GM12875 (cell line): Measurements from ENCODE around the gene TPCN1.

ENCODE experiments used
- H3K4me3 ChIP-seq: one replicate; pipeline ENCODE4 v1.5.1; 2011; ENCODE audit warnings: low read depth, low read length, control low read depth
- TF ChIP-seq, protein P1 (sequence below): IDR thresholded peaks from 2 replicates; pipeline ENCODE4 v1.5.1; 2011; ENCODE audit warnings: low read depth, mild to moderate bottlenecking, control low read depth, inconsistent platforms, low read length, moderate library complexity, borderline replicate concordance; ENCODE audit not compliant: insufficient read depth

The TPCN1 gene

DNA sequence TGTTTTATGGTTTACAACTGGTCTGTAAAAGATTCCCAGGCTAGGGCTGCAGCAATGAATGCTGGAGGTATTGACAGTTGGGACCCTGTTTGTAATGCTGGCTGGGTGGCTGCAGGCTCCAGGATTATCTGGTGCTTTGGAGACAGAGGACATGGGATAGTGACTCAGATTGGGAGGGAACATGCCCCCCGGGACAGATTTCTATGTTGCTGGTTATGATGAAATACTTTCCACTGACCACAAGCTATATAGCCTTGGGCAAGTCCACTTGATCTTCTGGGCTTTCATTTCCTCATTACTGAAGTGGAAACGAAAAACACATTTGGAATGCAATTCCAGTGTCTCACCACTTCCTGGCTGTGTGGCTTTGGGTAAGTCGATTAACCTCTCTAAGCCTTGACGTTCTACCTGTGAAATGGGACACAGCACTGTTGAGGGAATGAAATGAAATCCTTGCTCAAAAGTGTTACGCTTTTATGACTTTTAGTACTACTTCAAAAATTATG, 6.3 kb upstream of the TPCN1 start:
- H3K4me3 ChIP-seq, result no peak overlapping the region
- TF ChIP-seq, protein P1, sequence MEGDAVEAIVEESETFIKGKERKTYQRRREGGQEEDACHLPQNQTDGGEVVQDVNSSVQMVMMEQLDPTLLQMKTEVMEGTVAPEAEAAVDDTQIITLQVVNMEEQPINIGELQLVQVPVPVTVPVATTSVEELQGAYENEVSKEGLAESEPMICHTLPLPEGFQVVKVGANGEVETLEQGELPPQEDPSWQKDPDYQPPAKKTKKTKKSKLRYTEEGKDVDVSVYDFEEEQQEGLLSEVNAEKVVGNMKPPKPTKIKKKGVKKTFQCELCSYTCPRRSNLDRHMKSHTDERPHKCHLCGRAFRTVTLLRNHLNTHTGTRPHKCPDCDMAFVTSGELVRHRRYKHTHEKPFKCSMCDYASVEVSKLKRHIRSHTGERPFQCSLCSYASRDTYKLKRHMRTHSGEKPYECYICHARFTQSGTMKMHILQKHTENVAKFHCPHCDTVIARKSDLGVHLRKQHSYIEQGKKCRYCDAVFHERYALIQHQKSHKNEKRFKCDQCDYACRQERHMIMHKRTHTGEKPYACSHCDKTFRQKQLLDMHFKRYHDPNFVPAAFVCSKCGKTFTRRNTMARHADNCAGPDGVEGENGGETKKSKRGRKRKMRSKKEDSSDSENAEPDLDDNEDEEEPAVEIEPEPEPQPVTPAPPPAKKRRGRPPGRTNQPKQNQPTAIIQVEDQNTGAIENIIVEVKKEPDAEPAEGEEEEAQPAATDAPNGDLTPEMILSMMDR, result no peak

DNA sequence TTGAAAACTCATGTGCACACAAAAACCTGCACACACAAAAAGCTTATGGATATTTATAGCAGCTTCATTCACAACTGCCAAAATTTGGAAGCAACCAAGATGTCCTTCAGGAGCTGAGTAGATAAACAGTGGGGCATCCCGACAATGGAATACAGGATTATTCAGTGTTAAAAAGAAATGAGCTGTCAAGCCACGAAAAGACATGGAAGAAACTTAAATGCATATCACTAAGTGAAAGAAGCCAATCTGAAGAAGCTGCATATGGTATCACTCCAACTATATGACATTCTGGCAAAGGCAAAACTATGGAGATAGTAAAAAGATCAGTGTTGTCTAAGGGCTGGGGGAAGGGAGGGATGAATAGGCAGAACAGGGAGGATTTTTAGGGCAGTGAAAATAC, 5.2 kb upstream of the TPCN1 start:
- TF ChIP-seq, protein P1, result no peak
- H3K4me3 ChIP-seq, result no peak overlapping the region

DNA sequence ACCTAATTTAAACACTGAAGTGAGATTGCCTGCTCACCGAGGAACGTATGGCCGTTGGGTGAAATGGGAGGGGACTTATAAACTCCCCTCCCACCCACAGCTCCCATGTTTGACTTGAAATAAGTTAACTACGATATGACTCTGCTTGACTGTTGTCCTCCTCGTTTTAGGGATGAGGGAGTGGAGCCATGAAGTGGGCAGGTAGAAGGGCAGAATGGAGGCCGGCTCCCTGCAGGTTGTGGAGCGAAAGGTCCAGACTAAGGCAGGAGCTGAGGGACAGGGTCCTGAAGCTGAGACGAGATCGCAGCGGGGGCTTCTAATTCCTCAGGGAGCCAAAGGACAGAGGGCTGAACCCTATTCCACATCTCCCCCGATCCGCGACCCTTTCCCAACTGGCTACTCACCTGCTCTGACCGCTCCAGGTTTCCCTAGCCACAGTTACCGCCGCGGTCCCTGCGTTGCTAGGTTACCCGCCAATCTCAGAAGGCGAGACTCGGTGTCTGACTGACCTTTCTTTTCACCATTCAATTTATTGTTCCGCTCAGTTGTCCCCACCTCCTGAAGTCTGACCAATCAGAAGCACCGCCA, 577 bp upstream of the TPCN1 start:
- H3K4me3 ChIP-seq, result peak overlapping the region; percentile 63
- TF ChIP-seq, protein P1, result no peak

DNA sequence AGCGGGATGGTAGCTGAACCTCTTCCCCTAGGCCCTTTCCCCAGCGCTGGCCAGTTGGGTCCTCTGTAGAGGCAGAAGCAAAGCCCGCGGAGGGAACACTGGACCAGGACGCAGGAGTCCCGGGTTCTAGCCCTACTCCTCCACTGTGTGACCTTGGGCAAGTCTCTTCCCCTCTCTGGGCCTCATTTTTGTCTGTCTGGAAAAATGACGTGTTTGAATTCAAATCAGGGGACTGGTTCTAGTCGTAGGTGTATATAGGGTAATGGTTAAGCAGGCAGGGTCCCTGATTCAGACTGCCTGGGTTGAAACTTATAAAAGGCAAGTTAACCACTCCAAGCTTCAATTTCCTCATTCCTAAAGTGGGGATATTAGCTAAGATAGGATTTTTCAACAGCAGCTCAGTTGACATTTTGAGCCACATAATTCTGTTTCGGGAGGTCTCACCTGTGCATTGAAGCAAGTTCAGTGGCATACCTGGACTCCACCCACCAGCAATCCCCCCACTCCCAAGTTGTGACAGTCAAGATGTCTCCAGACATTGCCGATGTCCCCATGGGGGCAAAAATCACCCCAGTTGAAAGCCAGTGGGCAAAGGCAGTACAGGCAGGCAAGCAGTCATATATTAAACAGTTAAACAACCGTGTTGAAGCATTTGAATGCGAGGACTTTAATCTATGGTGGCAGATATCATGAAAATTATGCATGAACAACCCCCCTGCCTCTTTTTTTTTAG, 899 bp downstream of the TPCN1 start:
- TF ChIP-seq, protein P1, result no peak
- peak overlapping the region; percentile 94 for H3K4me3 ChIP-seq

DNA sequence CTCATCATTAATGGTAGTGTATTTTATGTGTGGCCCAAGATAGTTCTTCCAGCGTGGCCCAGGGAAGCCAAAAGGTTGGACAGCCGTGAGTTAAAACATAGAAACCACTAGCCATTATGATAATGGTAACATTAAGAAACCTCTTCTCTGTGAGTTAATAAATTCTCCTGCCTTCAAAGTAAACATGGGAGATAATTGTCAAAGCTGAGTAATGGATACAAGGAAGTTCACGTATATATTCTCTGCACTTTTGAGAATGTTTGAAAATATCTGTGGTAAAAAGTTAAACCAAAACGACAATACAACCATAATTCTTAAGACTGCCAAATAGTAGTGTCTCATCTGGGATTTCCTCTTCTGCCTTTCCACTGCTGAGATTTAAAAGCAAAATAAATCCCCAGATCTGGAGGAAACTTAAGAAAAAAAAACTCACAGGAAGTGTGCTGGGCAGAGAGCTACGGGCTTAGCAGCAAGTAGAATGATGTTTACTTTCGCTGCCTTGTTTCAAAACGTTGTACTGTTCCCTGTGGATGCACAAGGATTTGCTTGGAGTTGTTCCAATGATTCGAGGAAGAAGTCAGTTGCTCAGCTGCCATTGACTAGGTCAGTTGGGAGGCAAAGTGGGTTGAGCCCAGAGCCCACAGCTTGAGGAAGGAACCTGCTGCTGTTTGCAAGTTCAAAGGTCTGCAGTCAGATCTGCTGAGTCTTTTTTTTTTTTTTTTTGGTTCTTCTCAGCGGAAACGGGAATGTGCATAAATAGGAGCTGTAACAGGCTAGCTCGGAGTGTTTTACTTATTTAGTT, 1.7 kb downstream of the TPCN1 start:
- peak overlapping the region; percentile 94 for H3K4me3 ChIP-seq
- TF ChIP-seq, protein P1, result no peak

DNA sequence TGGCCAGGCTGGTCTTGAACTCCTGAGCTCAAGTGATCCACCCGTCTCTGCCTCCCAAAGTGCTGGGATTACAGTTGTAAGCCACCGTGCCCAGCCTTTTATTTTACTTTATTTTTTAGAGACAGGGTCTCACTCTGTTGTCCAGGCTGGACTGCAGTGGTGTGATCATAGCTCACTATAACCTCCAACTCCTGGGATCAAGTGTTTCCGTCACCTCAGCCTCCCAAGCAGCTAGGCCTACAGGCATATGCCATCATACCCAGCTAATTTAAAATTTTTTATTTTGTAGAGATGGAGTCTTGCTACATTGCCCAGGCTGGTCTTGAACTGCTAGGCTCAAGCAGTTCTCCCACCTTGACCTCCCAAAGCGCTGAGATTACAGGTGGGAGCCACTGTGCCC, 3.7 kb downstream of the TPCN1 start:
- TF ChIP-seq, protein P1, result no peak
- H3K4me3 ChIP-seq, result no peak overlapping the region
